Measurements from ENCODE around the gene SLC7A4. TPM values are rescaled to one million over a fixed set of nuclear protein-coding genes. Genes with fewer than 3 reads are reported as not detected.
A peak's percentile ranks its signal among the peaks of the same experiment; 100 is the strongest.

The SLC7A4 gene
- polyA plus RNA-seq, 1 of the 3 experiments (the other 2 are of a cell fraction) = 0.02 TPM

- Histone ChIP-seq H3F3A (replicated peaks; ENCODE audit: insufficient read depth) (no peaks in the 10 kb centered on the region), H4K20me1 (ENCODE audit: insufficient read depth) (no peaks in the 10 kb centered on the region), H3K79me2 (ENCODE audit: insufficient read depth) (peaks cover 25% of the 10 kb centered on the region), H3K4me3 (ENCODE audit: low read depth in 2 of 2, low read length in 1 of 2) (peak overlapping the region; percentile 71 to 97), H3K9me2 (no peaks in the 10 kb centered on the region), H3K9me3 (no peaks in the 10 kb centered on the region), H3K9ac (peak overlapping the region; percentile 78), H3K36me3 (replicated peaks in 1 of 2; ENCODE audit: control insufficient read depth in 1 of 2, insufficient read depth in 2 of 2, low read length in 1 of 2) (peaks cover 16 to 20% of the 10 kb centered on the region in 2 experiments), H3K4me1 (ENCODE audit: control insufficient read depth in 1 of 2, insufficient read depth in 2 of 2, low read depth in 1 of 2, low read length in 1 of 2) (peaks cover 6 to 24% of the 10 kb centered on the region in 2 experiments; a peak in 2 of 4 replicates), H3K27me3 (ENCODE audit: insufficient read depth) (no peaks in the 10 kb centered on the region), H2AFZ (ENCODE audit: low read depth) (no peak overlapping the region), H3K4me2 (peak overlapping the region; percentile 95), H3K27ac (ENCODE audit: low read depth in 2 of 2, low read length in 1 of 2) (no peak overlapping the region; a peak in 1 of 4 replicates)
- DNase-seq = no peak
- ChIA-PET POLR2A (interaction anchor here (1.2 to 1.5 kb wide), 3 partner anchors 10 to 98 kb away, joined by 6 to 12 read pairs (median 11); no protein-coding TSS in a partner anchor), CTCF (interaction anchor here (1.1 to 3.6 kb wide), 6 partner anchors 8 to 102 kb away, joined by 3 to 12 read pairs (median 5); partner anchors contain the start of gene CRKL)
- 88% methylated on average over 4 of the region's 5 CpGs for WGBS (ENCODE audit: low lambda C conversion rate)
- TF ChIP-seq USF1 (IDR thresholded peaks at IDR 0.05; ENCODE audit: borderline replicate concordance, low read depth) (no peak), EP300 (IDR thresholded peaks at IDR 0.05; ENCODE audit: borderline replicate concordance in 1 of 2, low read depth in 1 of 2, low read length in 1 of 2) (no peak), EZH2phosphoT487 (IDR thresholded peaks at IDR 0.05; ENCODE audit: borderline replicate concordance, low read depth) (no peak), SIN3A (IDR thresholded peaks at IDR 0.05; ENCODE audit: borderline replicate concordance, low read depth, low read length) (no peak), RAD21 (IDR thresholded peaks at IDR 0.05; ENCODE audit: low read length) (no peak), FOSL2 (IDR thresholded peaks at IDR 0.05; ENCODE audit: borderline replicate concordance, low read depth) (no peak), RXRA (IDR thresholded peaks at IDR 0.05; ENCODE audit: borderline replicate concordance, low read depth) (no peak), GATA2 (CRISPR knock-in tag; IDR thresholded peaks at IDR 0.05) (no peak), TEAD4 (IDR thresholded peaks at IDR 0.05; ENCODE audit: borderline replicate concordance, insufficient read depth) (no peak), TCF12 (IDR thresholded peaks at IDR 0.05) (no peak), ZBTB33 (IDR thresholded peaks at IDR 0.05; ENCODE audit: borderline replicate concordance, low read depth) (no peak), YY1 (IDR thresholded peaks at IDR 0.05; ENCODE audit: low read depth) (no peak), USF2 (IDR thresholded peaks at IDR 0.05; ENCODE audit: borderline replicate concordance, low read depth, low read length) (no peak), RFX5 (IDR thresholded peaks at IDR 0.05; ENCODE audit: low read length) (no peak), POLR2AphosphoS5 (IDR thresholded peaks at IDR 0.05; ENCODE audit: low read depth, low read length) (no peak), FOXM1 (IDR thresholded peaks at IDR 0.05; ENCODE audit: low read depth) (no peak), PBX3 (IDR thresholded peaks at IDR 0.05) (no peak)
These were observed 49.1 kb downstream of the SLC7A4 start for GRCh38 chr22:20983081-20983771.

Measured in SK-N-SH (cell line).